PC-3 (cell line): ENCODE results near the gene C1orf105. TPM values are rescaled to one million over a fixed set of nuclear protein-coding genes. Genes with fewer than 3 reads are reported as not detected.

ENCODE experiments used
- ATAC-seq: fragments of 200-7000 bp; cut with Tn5 transposase; 2 replicates; pipeline ENCODE4 v1.9.1; 2020; ENCODE audit warnings: mild to moderate bottlenecking, moderate library complexity
- BruUV-seq: library from RNA; stranded (reverse); fragments of 400-500 nt; replicated peaks from 2 replicates; lab custom pipeline; 2021; lab: Mats Ljungman, UMichigan
- CTCF ChIA-PET: fragments of 300-600 bp; sonication (Branson Sonifier 250); formaldehyde crosslinking; loops from one replicate; lab custom pipeline; 2022; ENCODE audit warnings: antibody characterized with exemption; lab: Charles Lee
- POLR2A ChIA-PET: fragments of 300-600 bp; sonication (Branson Sonifier 250); formaldehyde crosslinking; loops from one replicate; lab custom pipeline; 2022; ENCODE audit warnings: antibody characterized with exemption; ENCODE audit not compliant: unreplicated experiment; lab: Charles Lee
- DNase-seq: peaks from one replicate; pipeline ENCODE4 v3.0.0-alpha.2; 2015
- H2AFZ ChIP-seq: fragments of 300-600 bp; sonication (generic); 2 replicates; pipeline ENCODE4 v1.6.0; 2016; ENCODE audit warnings: antibody characterized with exemption, low read length
- H3F3A ChIP-seq: fragments of 300-600 bp; sonication (generic); one replicate; pipeline ENCODE4 v1.6.0; 2017; ENCODE audit warnings: antibody characterized with exemption, low read length, control low read depth, mild to moderate bottlenecking; ENCODE audit not compliant: unreplicated experiment
- H3K27ac ChIP-seq: fragments of 300-600 bp; sonication (generic); 2 replicates; pipeline ENCODE4 v1.5.1; 2016; ENCODE audit warnings: mild to moderate bottlenecking, low read length
- H3K27me3 ChIP-seq: fragments of 300-600 bp; sonication (generic); 2 replicates; pipeline ENCODE4 v1.6.1; 2016; ENCODE audit warnings: low read length, mixed read lengths
- H3K36me3 ChIP-seq: fragments of 300-600 bp; sonication (generic); 2 replicates; pipeline ENCODE4 v1.6.1; 2016; ENCODE audit warnings: low read depth, mixed run types, low read length, mixed read lengths
- H3K4me1 ChIP-seq: fragments of 300-600 bp; sonication (generic); 2 replicates; pipeline ENCODE4 v1.5.1; 2016; ENCODE audit warnings: low read length; ENCODE audit not compliant: insufficient read depth
- H3K4me2 ChIP-seq: fragments of 300-600 bp; sonication (generic); 2 replicates; pipeline ENCODE4 v1.6.0; 2016; ENCODE audit warnings: low read length
- H3K4me3 ChIP-seq: fragments of 300-600 bp; sonication (generic); 2 replicates; pipeline ENCODE4 v1.5.1; 2016; ENCODE audit warnings: mild to moderate bottlenecking, low read length, mixed read lengths
- H3K79me2 ChIP-seq: fragments of 300-600 bp; sonication (generic); 2 replicates; pipeline ENCODE4 v1.6.1; 2017; ENCODE audit warnings: low read length, mixed read lengths
- H3K9ac ChIP-seq: fragments of 300-600 bp; sonication (generic); 2 replicates; pipeline ENCODE4 v1.6.0; 2016; ENCODE audit warnings: mild to moderate bottlenecking, low read length
- H3K9me2 ChIP-seq: fragments of 300-600 bp; sonication (generic); replicated peaks from 2 replicates; pipeline ENCODE4 v1.6.1; 2016; ENCODE audit warnings: mixed run types, low read length, mixed read lengths
- H3K9me3 ChIP-seq: fragments of 300-600 bp; sonication (generic); 2 replicates; pipeline ENCODE4 v1.6.1; 2016; ENCODE audit warnings: low read length, mixed read lengths
- H4K20me1 ChIP-seq: fragments of 300-600 bp; sonication (generic); 2 replicates; pipeline ENCODE4 v1.6.1; 2016; ENCODE audit warnings: low read length, mixed read lengths
- CTCF ChIP-seq: fragments of 300-600 bp; sonication (generic); conservative IDR thresholded peaks from 2 replicates; pipeline ENCODE4 v1.5.1; 2017; ENCODE audit warnings: antibody characterized with exemption, low read depth, mild to moderate bottlenecking, low read length
- EZH2 ChIP-seq: fragments of 300-600 bp; sonication (generic); IDR thresholded peaks from one replicate; pipeline ENCODE4 v1.6.1; 2017; ENCODE audit warnings: antibody characterized with exemption, mild to moderate bottlenecking, low read length; ENCODE audit not compliant: unreplicated experiment
- EZH2phosphoT487 ChIP-seq: fragments of 300-600 bp; sonication (generic); IDR thresholded peaks from 2 replicates; pipeline ENCODE4 v1.6.1; 2018; ENCODE audit warnings: mild to moderate bottlenecking, antibody characterized with exemption, low read length, borderline replicate concordance
- intact Hi-C: fragments of 100-400 bp; cut with micrococcal nuclease; formaldehyde crosslinking; loops from 2 replicates; pipeline ENCODE4 v1.9.0; 2023
- total RNA-seq: library from RNA; depleted of rRNA; stranded (reverse); fragments of >200 nt; gene quantifications from 2 replicates; pipeline ENCODE4 v1.2.3, GENCODE V29; 2014

C1orf105 gene
- total RNA-seq, 1 experiment from 2014 or later: not detected

DNA sequence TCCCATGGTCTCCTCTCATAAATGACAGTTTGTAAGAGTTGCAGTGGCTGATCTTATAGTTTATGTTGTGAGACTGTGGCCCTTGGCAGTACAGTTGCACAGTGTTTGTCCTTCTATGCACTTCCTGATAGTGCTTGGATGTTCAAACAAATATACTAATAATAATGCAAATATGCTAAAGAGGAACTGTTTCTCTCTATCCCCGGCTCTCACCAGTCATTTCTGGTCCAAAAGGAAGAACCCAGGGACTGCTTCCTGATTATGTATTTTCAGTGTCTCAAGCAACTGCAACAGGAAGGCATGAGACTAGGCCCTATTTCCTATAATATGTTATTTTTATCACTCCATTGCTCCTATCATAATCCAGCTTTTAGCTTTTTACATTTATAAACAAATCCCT, 95.4 kb downstream of the C1orf105 start:
- H3K9me2 ChIP-seq: 0 out of 2 replicates have a peak, but pooled peaks cover 4% of the 10 kb centered on the region
- TF ChIP-seq EZH2phosphoT487: no peak
- no peak for TF ChIP-seq EZH2
- no peak for TF ChIP-seq CTCF
- H3F3A ChIP-seq: peaks cover 3% of the 10 kb centered on the region
- no peak overlapping the region for H3K4me2 ChIP-seq
- DNase-seq (no peak), ATAC-seq (no peak)
- no peaks in the 10 kb centered on the region for H3K79me2 ChIP-seq
- no peaks in the 10 kb centered on the region for H4K20me1 ChIP-seq
- H3K4me3 ChIP-seq: no peak overlapping the region
- H3K9ac ChIP-seq: no peak overlapping the region
- ChIA-PET POLR2A (no interaction called here), CTCF (no interaction called here)
- H3K27ac ChIP-seq: no peak overlapping the region
- H3K36me3 ChIP-seq: no peaks in the 10 kb centered on the region; the same call in 1 of the 2 replicates
- peaks cover 25% of the 10 kb centered on the region for H3K4me1 ChIP-seq
- intact Hi-C loops: no loop called here
- H2AFZ ChIP-seq: no peak overlapping the region
- 0 out of 2 replicates have a peak, but pooled peaks cover 6% of the 10 kb centered on the region for H3K9me3 ChIP-seq
- no TSS peak for BruUV-seq
- H3K27me3 ChIP-seq: no peaks in the 10 kb centered on the region

DNA sequence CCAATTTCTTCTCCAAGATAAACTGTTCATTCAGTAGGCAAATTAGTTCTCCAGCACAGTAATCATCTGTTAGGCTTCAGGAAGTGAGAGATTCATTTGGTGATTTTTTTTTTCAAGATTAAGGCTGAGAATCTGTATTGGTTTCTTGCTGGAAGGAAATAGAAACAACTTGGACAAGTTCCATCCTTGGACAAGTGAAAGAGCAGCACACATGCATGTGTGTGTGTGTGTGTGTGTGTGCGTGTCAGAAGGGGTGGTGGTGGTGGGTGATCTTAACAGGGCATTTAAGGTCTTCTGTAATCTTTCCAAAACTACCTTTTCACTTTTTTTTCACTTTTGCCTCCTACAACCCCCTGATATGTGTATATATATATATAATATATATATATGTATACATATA, 96.6 kb downstream of the C1orf105 start:
- H3K9me3 ChIP-seq: 0 out of 2 replicates have a peak, but pooled peaks cover 6% of the 10 kb centered on the region
- DNase-seq: no peak
- H3K27ac ChIP-seq: no peak overlapping the region
- H3K27me3 ChIP-seq: no peaks in the 10 kb centered on the region
- no peak overlapping the region for H2AFZ ChIP-seq
- no peaks in the 10 kb centered on the region for H3K79me2 ChIP-seq
- ATAC-seq: no peak
- no peaks in the 10 kb centered on the region; the same call in 1 of the 2 replicates for H3K36me3 ChIP-seq
- BruUV-seq: no TSS peak
- peaks cover 3% of the 10 kb centered on the region for H3F3A ChIP-seq
- H3K9ac ChIP-seq: no peak overlapping the region
- ChIA-PET CTCF (no interaction called here), POLR2A (no interaction called here)
- H3K4me2 ChIP-seq: no peak overlapping the region
- no peaks in the 10 kb centered on the region for H4K20me1 ChIP-seq
- no peak for TF ChIP-seq CTCF
- TF ChIP-seq EZH2: no peak
- TF ChIP-seq EZH2phosphoT487: no peak
- no peaks in the 10 kb centered on the region for H3K9me2 ChIP-seq
- H3K4me3 ChIP-seq: no peak overlapping the region
- H3K4me1 ChIP-seq: peaks cover 22% of the 10 kb centered on the region
- intact Hi-C loops: no loop called here

DNA sequence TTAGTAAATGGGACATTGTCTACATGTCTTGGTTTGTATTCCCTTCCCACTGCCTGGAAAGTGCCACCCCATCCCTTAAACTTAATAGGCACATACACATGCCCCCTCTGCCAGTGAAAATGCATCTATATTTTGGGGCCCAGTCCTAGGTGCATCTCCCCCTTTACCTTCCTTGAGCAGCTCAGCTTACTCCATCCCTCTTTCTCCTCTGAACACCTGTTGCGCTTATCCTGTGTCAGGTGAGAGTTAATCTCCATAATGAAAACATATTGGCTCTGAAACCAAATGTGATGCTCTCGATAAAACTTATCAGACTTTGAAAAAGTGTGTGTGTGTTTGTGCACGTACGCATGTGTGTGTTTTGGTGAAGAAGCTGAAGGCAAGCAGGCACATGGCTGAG, 97.1 kb downstream of the C1orf105 start:
- Histone ChIP-seq H3F3A (peaks cover 3% of the 10 kb centered on the region), H3K9me2 (no peaks in the 10 kb centered on the region), H3K9ac (no peak overlapping the region), H3K4me2 (no peak overlapping the region), H2AFZ (no peak overlapping the region), H3K27ac (no peak overlapping the region), H3K4me3 (no peak overlapping the region), H3K9me3 (0 out of 2 replicates have a peak, but pooled peaks cover 6% of the 10 kb centered on the region), H3K4me1 (peaks cover 18% of the 10 kb centered on the region), H3K79me2 (no peaks in the 10 kb centered on the region), H3K27me3 (no peaks in the 10 kb centered on the region), H3K36me3 (no peaks in the 10 kb centered on the region; the same call in 1 of the 2 replicates), H4K20me1 (no peaks in the 10 kb centered on the region)
- POLR2A ChIA-PET: interaction anchor here (0.7 kb wide), 1 partner anchor 530 kb away, joined by 3 read pairs; no protein-coding TSS in a partner anchor
- CTCF ChIA-PET: no interaction called here
- intact Hi-C loops: no loop called here
- no TSS peak for BruUV-seq
- no peak for DNase-seq
- TF ChIP-seq EZH2phosphoT487: no peak
- TF ChIP-seq CTCF: no peak
- no peak for ATAC-seq
